HK-2 (cell line): ENCODE measurements around the gene STXBP6.

Experiments
- DNase-seq: peaks from one replicate; pipeline ENCODE4 v3.0.0-alpha.2; 2018; ENCODE audit not compliant: unreplicated experiment

The STXBP6 gene

DNA sequence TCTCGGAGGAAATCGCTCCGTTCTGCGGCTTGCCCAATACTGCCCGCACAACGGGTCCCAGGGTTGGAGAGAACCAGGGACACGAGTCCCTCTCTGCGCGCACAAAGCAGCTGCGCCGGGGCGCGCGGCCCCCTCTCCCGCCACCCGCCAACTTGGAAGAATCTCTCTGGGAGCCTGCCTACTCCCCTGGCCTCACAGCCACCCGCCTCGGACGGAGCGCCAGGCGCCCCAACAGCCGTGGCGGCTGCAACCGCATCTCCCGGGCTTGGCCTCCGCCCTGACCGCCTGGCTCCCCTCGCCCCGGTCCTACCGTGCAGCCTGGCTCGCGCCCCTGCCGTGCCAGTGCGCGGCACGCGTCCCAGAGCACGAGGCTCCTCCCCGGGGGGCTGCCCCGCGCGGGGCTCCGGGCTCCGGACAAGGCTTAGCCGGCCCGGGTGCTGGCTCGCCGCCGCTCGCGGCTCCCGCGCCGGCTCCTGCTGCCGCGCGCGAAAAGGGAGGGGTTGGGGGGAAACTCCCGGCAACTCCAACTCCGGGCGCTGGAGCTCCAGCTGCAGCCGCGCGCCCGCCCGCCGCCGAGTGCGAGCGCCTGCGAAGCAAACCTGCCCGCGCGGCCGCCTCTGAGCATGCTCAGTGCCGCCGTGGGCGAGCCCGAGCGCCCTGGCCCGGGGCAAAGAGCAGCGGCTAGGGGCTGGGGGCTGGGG, at the start of gene STXBP6:
STXBP6 (minus strand) TSS at position 580 of the 701 bp plus-strand sequence. CDS start 75,329 bp downstream, outside the sequence.
- DNase-seq = peak; percentile 52

DNA sequence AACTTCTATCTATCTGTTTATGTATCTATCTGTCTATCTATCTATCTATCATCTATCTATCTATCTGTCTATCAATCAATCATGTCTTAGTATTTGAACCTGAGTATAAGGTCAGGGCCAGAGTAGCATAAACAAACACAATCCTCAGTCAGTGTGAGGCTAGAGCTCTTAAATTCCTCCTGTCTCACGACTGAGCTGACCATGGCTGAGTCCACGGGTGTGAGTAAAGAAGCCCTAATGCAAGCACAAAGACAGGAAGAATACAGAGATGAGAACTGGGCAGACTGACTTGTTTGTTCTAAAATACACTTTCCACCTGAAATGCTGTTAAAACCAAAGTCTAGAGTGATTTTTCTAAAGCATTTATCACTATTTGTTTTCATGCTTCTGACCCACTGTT, 47.2 kb upstream of the STXBP6 start:
- no peak for DNase-seq

DNA sequence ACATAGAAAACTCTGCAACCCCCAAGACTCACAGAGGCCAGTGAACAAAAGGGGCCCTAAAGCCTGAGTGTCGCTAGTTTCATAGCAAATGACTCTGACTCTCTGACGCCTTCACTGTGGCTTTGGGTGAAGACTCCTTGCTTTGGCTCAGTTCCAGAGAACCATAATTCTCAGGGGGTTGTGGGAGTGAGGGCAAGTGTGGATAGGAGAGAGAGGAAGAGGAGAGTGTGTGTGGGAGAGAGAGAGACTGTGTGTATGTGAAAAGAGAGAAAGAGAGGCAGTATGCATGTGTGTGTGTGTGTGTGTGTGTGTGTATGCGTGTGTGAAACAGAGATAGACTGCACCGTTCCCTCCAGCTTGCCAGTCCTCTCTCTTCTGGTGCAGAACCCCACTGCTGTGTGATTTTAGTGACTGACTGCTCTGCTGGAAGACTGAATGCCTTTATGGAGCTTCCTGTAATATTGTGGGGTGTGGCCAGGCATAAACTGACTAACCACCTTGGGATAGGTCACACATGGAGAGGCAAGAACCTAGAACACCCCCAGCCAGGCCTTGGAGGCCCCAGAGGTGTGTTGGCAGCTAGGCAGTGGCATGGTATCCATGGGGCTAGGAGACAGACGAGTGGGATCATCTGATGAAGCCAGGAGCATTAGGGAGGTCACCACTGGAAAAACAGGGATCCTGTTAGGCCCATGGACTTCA, 45.9 kb upstream of the STXBP6 start:
- DNase-seq = no peak

DNA sequence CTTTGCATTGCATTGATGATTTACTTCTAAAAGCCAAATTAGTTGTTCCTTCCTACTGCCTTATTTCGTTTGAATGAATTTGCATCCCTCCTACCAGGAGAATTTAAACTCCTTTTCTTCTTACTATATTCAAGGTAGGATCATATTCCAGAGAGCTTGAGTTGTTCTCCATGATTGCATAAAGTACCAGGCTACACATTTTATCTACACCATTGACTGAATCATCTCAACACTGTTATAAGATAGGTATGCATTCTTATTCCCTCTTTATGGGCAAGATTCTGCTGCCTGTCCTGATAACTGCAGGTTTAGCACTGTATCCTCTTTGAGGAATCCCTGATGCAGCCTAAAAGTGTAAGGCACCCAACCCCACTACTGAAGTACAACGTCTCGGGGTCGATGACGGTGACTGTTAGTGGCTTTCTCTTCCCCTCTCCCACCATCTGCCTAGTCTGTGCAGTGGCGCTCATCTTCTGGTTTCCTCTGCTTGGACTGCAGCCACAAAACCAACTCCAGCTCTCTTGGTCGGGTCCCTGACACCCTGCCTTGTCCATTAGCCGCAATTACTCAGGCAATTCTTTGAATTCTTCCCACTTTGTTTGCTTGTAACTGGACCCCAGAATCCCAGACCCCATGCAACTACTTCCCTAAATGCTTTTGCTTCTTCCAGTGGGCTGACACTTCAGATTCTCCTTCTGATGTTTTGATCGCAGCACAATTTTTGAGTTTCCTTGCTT, 44.4 kb upstream of the STXBP6 start:
- no peak for DNase-seq

DNA sequence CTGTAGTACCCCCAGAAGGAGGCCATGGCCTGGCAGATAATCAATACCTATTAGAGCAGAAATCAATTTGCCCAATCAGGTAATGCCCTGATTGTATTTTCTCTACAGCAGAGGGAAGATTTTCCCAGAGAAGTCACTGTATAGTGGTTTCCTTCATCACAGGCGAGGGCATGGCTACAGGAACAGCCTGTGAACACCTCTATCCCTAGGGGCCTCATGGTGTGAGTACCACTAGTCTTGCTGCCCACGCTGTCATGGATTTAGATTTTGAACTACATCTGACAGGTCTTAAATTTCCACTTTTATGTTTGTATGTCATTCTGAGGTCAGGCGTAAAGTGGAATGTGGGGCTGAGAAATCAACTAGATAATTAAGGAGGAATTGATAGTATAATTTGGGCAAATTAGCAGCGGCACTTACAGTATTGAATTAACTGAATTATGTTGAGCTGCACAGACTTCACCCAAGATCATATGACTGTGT, 42.4 kb upstream of the STXBP6 start:
- DNase-seq = no peak

DNA sequence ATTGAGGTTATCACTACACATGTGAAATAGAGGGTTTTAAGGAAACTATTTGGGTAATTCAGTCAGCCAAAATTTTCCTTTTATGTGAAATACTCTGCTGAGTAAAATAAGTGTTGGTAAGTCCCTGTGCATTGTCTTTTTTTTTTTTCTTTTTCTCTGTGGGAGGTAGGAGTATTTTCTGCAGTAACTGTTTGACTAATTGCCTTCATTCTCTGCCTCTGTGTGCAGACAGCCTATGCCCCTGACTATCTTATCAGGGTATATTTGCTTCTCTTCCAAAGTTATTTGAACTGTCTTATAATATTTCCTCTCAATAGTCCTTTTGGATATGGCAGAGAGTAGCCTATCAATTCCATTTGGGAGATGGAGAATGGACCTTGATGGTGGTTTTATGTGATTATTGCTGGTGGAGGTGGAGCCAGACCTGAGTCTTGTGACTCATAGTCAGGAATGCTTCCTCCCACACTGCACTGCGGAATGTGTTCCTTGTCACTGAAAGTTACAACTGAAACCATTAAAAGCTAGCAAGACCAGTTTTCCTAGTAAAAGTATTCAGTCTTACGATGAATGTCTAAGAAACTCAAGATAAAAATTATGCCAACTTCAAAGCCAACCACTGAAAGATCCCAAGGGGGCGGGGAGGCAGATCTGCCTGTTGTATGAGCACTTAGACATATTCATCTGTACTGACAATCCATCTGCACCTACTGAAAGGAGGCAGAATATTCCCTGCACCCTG, 40.9 kb upstream of the STXBP6 start:
- peak; percentile 4 for DNase-seq

DNA sequence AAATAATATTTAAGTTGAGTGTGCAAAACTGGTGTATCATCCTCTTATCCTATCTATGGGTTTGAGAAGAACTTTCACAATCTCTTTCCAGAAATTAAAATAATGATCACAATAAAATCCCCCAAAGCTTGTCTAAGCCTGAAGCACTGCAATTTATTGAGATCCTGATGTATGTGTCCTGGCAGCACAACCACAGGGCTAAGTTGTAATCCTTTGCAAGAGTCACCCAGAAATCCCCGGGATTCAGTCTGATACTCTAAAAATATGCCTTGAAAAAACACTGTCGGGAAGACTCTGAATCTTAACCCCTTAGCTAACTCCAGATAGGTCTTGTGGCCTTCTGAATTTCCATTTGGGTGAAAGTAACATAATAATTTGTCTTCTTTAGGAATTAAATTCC, 40.3 kb upstream of the STXBP6 start:
- no peak for DNase-seq

DNA sequence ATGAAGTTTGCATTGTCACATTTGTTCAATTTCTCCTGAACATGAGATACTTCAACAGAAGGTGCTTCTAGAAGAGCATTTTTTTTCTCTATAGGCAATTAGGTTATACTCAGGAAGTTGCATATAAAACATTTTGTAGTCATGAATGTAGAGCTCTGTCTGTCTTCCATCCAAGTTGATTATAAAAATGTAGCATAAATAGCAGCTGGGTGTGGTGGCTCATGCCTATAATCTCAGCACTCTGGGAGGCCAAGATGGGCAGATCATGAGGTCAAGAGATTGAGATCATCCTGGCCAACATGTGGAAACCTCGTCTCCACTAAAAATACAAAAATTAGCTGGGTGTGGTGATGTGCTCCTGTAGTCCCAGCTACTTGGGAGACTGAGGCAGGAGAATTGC, 39.5 kb upstream of the STXBP6 start:
- no peak for DNase-seq

DNA sequence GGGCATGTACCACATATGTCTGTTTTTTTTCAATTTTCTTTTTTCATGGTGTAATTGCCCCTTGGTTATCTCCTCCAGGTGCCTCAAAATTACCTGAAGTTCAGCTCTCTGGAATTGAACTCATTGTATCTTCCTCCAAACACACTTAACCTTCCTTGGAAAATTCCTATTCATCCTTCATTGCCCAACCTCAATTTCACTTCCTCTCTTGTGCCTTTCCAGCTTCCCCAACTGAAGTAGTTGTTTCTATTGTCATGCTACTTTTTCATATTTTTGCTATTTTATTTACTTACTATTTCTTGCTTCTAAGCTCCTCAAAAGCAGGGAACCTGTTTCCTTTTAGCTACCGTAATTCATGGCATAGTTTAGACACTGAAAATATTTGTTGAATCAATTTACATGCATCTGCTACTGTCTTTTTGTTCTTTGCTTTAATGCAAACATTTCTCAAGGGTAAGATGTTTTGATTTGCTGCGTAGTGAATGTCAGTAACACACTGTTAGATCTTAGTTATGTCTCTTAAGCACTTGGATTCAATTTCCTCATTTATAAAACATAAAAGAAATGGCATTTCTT, 37.0 kb upstream of the STXBP6 start:
- no peak for DNase-seq

DNA sequence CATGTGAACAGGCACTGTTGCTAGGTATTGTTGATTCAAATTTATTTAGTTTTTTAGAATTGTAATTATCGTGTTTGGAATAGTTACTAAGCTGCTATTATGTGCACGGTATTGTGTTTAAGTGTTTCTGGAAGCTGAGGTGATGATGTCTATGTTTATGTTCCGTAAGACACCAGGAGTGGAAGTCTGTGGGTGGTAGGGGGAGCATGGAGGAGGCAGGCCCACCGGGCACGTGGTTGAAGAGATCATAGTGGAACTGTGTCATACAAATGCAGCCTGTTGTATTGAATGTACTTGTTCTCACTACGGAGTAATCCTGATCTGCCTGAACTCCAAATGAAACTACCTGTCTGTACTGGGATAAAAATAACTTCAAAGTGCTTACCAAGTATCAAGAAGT, 36.1 kb upstream of the STXBP6 start:
- DNase-seq = no peak

DNA sequence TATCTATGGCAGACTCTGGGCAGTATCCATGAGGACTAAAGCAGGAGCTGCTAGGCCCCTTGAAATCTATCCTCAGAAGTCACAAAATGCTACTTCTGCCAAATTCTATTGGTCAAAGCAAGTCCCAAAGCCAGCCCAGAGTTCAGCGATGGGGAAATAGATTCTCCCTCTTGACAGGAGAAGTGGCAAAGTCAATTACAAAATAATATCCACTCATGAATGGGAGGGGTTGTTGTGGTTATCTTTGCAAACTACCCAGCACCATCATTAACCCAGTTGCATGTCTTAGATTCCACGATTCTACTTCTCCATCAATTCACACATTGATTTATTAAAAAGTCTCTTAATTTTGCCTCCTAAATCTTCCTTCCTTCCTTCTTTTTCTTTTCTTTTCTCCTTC, 30.7 kb upstream of the STXBP6 start:
- DNase-seq = no peak

DNA sequence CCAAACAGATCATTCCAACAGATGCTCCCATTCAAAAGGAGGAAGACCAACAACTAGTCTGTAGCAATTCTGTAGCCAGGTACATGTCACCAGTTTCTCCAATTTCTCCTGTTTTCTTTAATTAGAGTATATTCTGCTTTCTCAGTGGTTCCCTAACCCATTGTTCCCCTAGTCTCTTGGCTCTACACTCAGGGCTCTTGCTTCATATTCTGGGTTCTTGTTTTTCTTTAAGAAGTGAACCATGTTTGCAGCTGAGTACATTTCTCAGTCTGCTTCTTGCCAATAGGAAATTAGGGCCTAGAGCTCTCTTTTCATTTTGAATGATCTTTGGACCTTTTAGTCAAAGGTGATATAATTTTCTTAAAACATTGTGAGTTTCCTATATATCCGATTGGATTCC, 29.4 kb upstream of the STXBP6 start:
- DNase-seq = no peak

DNA sequence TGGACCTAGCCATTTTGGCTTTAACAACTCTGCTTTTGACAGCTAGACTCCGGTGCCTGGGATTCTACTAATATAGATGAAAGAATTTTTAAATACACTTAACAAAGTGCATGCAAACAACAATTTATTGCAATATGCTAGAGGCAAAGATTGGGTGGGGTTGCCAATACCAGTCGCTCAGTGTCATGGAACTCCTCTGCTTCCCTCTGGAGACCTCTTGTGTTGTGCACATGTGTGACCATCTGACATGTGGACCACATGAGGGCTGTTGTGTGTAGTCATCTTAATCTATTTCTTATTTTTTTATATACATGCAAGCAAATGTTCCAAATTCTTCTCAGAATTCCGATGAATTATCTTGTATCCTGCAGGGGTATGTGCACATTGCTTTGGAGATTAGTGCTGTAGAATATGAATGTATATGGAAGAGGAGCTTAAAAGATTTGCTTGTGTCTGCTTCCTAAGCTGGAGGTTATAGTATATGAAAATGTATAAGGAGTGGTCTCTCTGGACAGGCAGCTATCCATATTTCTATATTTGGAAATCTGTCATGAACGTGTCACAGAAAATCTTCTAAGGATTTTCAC, 24.2 kb upstream of the STXBP6 start:
- DNase-seq = no peak

DNA sequence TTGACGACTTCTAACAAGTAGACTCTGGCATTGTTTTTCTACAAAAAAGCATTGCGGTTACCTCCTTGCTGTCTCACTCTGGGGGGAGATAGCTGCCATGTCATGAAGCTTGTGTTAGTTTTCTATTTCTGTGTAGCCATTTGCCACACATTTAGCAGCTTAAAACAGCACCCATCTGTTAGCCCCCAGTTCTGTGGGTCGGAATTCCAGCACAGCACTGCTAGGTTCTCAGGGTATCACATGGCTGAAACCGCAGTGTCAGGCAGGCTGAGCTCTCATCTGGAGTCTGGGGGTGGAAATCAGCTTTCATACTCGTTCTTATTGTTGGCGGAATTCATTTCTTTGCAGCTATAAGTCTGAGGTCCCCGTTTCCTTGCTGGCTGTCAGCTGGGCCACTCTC, 19.9 kb upstream of the STXBP6 start:
- no peak for DNase-seq

DNA sequence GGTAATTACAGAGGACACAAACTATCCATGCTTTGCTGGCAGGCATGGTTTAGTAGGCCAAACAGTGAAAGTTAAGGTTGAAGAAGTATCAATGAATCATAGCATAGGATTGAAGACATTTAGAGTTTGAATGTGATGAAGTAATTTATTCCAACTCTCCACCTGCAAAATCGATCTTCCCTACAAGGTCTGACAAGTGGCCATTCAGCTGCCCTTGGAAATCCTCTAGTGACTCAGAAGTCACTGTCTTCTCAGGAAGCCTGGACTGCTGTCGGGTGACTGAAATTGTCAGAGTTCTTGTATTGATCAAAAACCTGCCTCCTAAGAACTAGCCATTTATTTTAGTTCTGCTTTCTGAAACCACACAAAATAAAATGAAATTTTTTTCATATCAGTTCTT, 17.7 kb upstream of the STXBP6 start:
- no peak for DNase-seq

DNA sequence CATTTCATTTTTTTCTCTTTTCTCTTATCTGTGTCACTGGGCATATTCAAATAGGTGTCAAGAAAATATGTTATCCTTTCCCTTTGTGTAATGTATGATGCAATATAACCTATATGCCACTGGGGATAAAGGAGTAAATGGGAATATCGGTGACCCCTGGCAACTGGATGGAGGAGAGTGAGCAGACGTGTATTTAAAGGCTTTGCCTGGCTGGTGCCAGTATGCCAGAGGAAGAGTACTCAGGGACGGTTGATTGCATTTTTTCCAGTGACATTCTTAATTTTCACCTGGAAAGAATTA, 12.0 kb upstream of the STXBP6 start:
- no peak for DNase-seq

DNA sequence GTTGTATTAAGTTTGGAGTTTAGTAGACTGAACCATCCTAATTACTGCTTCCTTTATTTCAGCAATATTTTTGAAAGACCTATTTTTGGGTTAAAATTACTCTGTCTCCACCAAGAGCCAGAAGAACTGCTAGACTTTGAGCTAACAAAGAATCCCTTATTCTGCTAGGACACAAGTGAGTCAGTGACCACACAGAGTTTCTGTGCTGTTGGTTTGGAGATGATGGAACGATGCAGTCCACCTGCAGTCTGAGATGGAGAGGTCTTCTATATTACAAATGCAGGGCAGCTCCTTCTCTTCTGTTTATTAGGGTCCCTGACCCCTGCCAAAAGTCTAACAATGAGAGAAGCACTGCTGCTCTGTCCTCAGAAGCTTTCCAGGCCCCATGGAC, 6.7 kb upstream of the STXBP6 start:
- DNase-seq = no peak

DNA sequence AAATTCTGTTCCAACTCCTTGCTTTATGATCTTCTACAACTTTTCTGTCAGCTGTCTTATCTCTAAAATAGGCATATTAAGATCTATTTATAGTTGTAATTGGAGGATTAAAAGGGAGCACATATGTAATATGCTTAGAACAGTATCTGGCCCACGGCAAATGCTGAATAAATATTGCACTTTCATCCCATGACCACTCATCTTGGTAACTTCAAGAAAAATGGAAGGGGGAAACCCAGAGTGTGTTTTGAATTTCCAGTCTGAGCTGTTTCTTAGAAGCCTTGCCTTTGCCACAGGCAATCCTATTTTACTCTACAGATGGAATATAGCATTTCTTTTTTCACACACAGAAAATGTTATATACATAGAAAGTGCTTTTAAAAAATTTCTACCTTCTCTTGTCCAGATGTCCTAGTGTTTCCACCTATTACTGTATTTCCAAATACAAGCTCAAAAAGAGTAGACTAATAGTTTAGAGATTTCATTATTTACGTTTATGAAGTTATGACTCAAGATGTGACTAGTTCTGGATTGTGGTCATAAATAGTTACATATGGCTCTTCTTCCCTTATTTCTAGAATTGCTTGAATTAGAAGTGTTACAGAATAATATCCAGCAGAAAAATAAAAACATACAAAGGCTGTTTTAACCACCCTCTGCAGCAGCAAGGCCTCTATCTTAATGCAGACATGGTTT, 6.2 kb upstream of the STXBP6 start:
- DNase-seq = no peak

DNA sequence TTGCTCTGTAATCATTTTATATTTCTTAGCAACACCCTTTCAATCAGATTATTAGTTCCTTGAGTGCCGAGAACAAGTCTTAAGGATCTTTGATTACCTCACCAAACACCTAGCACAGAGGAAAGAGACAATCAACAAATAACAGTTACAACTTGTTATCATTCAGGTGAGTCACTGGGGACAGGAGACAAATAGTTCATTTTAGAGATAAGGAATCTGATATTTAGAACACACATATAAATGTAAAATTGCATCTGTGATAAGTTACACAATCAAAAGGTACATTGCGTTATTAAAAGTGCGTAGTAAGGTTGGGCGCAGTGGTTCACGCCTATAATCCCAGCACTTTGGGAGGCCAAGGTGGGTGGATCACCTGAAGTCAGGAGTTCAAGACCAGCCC, 5.1 kb upstream of the STXBP6 start:
- no peak for DNase-seq

DNA sequence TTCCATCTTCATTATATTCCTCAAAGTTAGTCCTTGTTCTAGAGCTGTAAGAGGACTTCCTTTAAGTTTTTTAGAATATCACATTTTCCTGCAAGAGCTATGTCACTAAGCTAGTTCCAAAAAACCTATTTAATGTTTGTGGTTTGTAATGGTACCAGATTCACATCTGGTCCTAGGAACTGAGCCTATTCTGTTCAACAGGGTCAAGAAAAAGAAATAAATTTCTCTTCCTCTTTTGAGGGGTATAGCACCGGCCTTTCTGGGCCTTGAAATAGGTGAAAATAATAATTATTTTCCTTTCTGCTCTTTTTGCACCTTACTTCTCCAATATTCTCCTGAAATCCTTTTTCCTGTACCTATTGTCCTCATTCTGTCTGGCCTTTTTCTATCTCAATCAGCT, 3.6 kb upstream of the STXBP6 start:
- no peak for DNase-seq

DNA sequence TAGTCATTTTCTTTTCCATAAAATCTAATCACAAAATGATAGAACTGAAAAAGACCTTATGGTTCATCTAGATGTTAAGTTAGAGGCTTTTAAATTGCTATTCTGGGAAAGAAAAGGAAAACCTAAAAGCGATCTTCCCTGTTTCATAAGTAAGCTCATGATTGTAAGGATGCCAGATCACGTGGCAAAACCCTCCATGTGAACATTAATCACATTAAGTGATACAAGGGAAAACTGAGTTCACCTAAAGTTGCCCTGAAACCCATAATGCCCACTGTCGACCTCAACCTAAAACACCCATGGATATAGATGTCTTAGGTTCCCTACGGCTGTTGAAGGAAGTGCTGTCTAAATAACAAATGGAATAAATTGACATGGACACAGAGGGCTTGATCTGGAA, 3.0 kb upstream of the STXBP6 start:
- DNase-seq = no peak
